HepG2 (cell line): ENCODE data around the gene ESYT1. TPM values are rescaled to one million over a fixed set of nuclear protein-coding genes. Genes with fewer than 3 reads are reported as not detected.
A peak's percentile ranks its signal among the peaks of the same experiment; 100 is the strongest.

Experiments used
- ATAC-seq: fragments of 200-7000 bp; cut with Tn5 transposase; 3 replicates; pipeline ENCODE4 v1.9.1; 2020; ENCODE audit warnings: mild to moderate bottlenecking, moderate library complexity
- BruUV-seq: library from RNA; stranded (reverse); fragments of 400-500 nt; replicated peaks from 2 replicates; lab custom pipeline; 2021; lab: Mats Ljungman, UMichigan
- CTCF ChIA-PET: fragments of 300-600 bp; formaldehyde crosslinking; extraction: SDS; loops from one replicate; lab custom pipeline; 2021; ENCODE audit warnings: low total read pairs, inconsistent platforms, low intra/inter-chr PET ratio; lab: Yijun Ruan, JAX
- POLR2A ChIA-PET: fragments of 350-600 bp; sonication (Branson Sonifier 250); formaldehyde crosslinking; loops from one replicate; lab custom pipeline; 2020; ENCODE audit warnings: antibody characterized with exemption, inconsistent platforms; lab: Yijun Ruan, JAX
- DNase-seq: peaks from one replicate; pipeline ENCODE4 v3.0.0-alpha.2; 2015; ENCODE audit warnings: low spot score
- FAIRE-seq: peaks from 3 replicates; lab custom pipeline; 2011; peaks lifted over from hg19 to GRCh38; lab: Jason Lieb, UNC
- H2AFZ ChIP-seq: one replicate; pipeline ENCODE4 v1.6.1; 2011; ENCODE audit warnings: low read length, inconsistent platforms
- H3K27ac ChIP-seq: fragments of 300-600 bp; 3 replicates; pipeline ENCODE4 v1.8.0; 2011; ENCODE audit warnings: mixed run types, mild to moderate bottlenecking, mixed read lengths, low read length, inconsistent platforms; ENCODE audit not compliant: insufficient read depth; ENCODE audit errors: extremely low read length
- H3K27me3 ChIP-seq, 2 experiments: fragments of 200-600 bp in 1 of 2; 2 replicates in 1 of 2; 3 replicates in 1 of 2; pipeline versions ENCODE4 v1.6.0 to v1.8.0; 2011; ENCODE audit warnings: low read length in 2 of 2, mild to moderate bottlenecking in 2 of 2, moderate library complexity in 2 of 2, inconsistent platforms in 1 of 2; ENCODE audit not compliant: insufficient read depth in 2 of 2, control insufficient read depth in 1 of 2
- H3K36me3 ChIP-seq, 2 experiments: fragments of 200-600 bp in 1 of 2; replicated peaks in 1 of 2; 2 replicates in 1 of 2; 3 replicates in 1 of 2; pipeline versions ENCODE4 v1.5.1 to v1.8.0; 2011; ENCODE audit warnings: low read length in 2 of 2, inconsistent platforms in 1 of 2; ENCODE audit not compliant: insufficient read depth in 2 of 2, control insufficient read depth in 1 of 2
- H3K4me1 ChIP-seq: 2 replicates; pipeline ENCODE4 v1.5.1; 2012; ENCODE audit warnings: low read length, inconsistent platforms; ENCODE audit not compliant: insufficient read depth
- H3K4me2 ChIP-seq: 2 replicates; pipeline ENCODE4 v1.6.0; 2011; ENCODE audit warnings: low read depth, low read length, inconsistent platforms
- H3K4me3 ChIP-seq, 3 experiments: fragments of 200-600 bp in 1 of 3; sonication (generic), shearing (Covaris generic) in 1 of 3; replicated peaks in 1 of 3; 2 replicates each; pipeline ENCODE4 v1.5.1; 2011 to 2016; ENCODE audit warnings: low read length in 3 of 3, inconsistent platforms in 2 of 3, low read depth in 2 of 3, mild to moderate bottlenecking in 2 of 3, control low read depth in 1 of 3, mixed read lengths in 1 of 3; ENCODE audit not compliant: insufficient read depth in 1 of 3
- H3K79me2 ChIP-seq: one replicate; pipeline ENCODE4 v1.6.1; 2011; ENCODE audit warnings: low read length, inconsistent platforms; ENCODE audit not compliant: insufficient read depth
- H3K9ac ChIP-seq: 2 replicates; pipeline ENCODE4 v1.6.0; 2011; ENCODE audit warnings: mild to moderate bottlenecking, low read depth, low read length, inconsistent platforms; ENCODE audit not compliant: insufficient read depth
- H3K9me3 ChIP-seq: 2 replicates; pipeline ENCODE4 v1.5.1; 2012; ENCODE audit warnings: mild to moderate bottlenecking, low read length
- H4K20me1 ChIP-seq: 2 replicates; pipeline ENCODE4 v1.6.0; 2011; ENCODE audit warnings: inconsistent platforms, mild to moderate bottlenecking, low read length, moderate library complexity; ENCODE audit not compliant: insufficient read depth
- AFF4 ChIP-seq: sonication (generic); formaldehyde crosslinking; IDR thresholded peaks from 2 replicates; pipeline ENCODE4 v1.4.0; 2020; ENCODE audit warnings: missing genetic modification reagents
- GABPB1 ChIP-seq: IDR thresholded peaks from 2 replicates; pipeline ENCODE4 v1.6.1; 2016; ENCODE audit warnings: mild to moderate bottlenecking, missing genetic modification reagents, moderate library complexity, missing compliant biosample characterization
- HMGXB4 ChIP-seq, 2 experiments: sonication (generic) in 1 of 2; formaldehyde crosslinking in 1 of 2; IDR thresholded peaks; 2 replicates each; pipeline versions ENCODE4 v1.4.0 to v1.6.1; 2018 to 2020; ENCODE audit warnings: missing genetic modification reagents in 2 of 2, borderline replicate concordance in 1 of 2, low read depth in 1 of 2, mild to moderate bottlenecking in 1 of 2, missing biosample characterization in 1 of 2
- MED1 ChIP-seq: sonication (generic); formaldehyde crosslinking; IDR thresholded peaks from 2 replicates; pipeline ENCODE4 v1.4.0; 2020; ENCODE audit warnings: missing genetic modification reagents
- REST ChIP-seq, 2 experiments: IDR thresholded peaks; 2 replicates each; pipeline ENCODE4 v1.6.1; 2011 to 2012; ENCODE audit warnings: low read length in 2 of 2, borderline replicate concordance in 1 of 2, low read depth in 1 of 2, mild to moderate bottlenecking in 1 of 2, moderate library complexity in 1 of 2
- SAP130 ChIP-seq: IDR thresholded peaks from 2 replicates; pipeline ENCODE4 v1.6.1; 2016; ENCODE audit warnings: low read depth
- TBX2 ChIP-seq: sonication (generic); formaldehyde crosslinking; IDR thresholded peaks from 2 replicates; pipeline ENCODE4 v1.5.0; 2020; ENCODE audit warnings: missing genetic modification reagents, mild to moderate bottlenecking, borderline replicate concordance
- ZFP62 ChIP-seq: sonication (generic); formaldehyde crosslinking; IDR thresholded peaks from 2 replicates; pipeline ENCODE4 v1.4.0; 2020; ENCODE audit warnings: missing genetic modification reagents
- ZNF740 ChIP-seq: sonication (generic); formaldehyde crosslinking; IDR thresholded peaks from 2 replicates; pipeline ENCODE4 v1.4.0; 2020; ENCODE audit warnings: missing genetic modification reagents
- ZSCAN9 ChIP-seq: IDR thresholded peaks from 2 replicates; pipeline ENCODE4 v1.6.1; 2016; ENCODE audit warnings: borderline replicate concordance
- WGBS: methylation state at CpG from one replicate; pipeline ENCODE4 v1.1.6; 2017; ENCODE audit warnings: low lambda C conversion rate; 5-methylcytosine and 5-hydroxymethylcytosine counted together
- in situ Hi-C: cut with HindIII; loops from 2 replicates; pipeline ENCODE4 v1.10.0; 2017; ENCODE audit warnings: low pct_unique_long_range_greater_than_20kb; ENCODE audit not compliant: extremely low pct_ligation_motif_present
- intact Hi-C: fragments of 100-400 bp; cut with micrococcal nuclease; formaldehyde crosslinking; loops from one replicate; pipeline ENCODE4 v1.10.0; 2022; ENCODE audit not compliant: unreplicated experiment
- polyA plus RNA-seq, 8 experiments: library from polyadenylated mRNA; depleted of rRNA in 3 of 8; stranded (reverse) in 7 of 8; unstranded in 1 of 8; fragments of >200 nt; fragmentation: Illumina TruSeq in 4 of 8; extraction: Trizol in 4 of 8; gene quantifications; 2 replicates each; pipeline versions ENCODE4 v1.2.1 to v1.2.3, GENCODE V29; 2011 to 2016; ENCODE audit warnings: low read depth in 4 of 8, missing spikeins in 1 of 8, mixed read lengths in 1 of 8; ENCODE audit not compliant: insufficient read depth in 1 of 8
- total RNA-seq, 5 experiments: library from RNA; depleted of rRNA; stranded (reverse); fragments of >200 nt; fragmentation: Illumina TruSeq; extraction: Trizol; gene quantifications; 2 replicates each; pipeline ENCODE4 v1.2.3, GENCODE V29; 2016; ENCODE audit warnings: low read depth in 1 of 5

Gene ESYT1
- total and polyA plus RNA-seq, 2 of the 13 experiments (the other 11 are each of a cell fraction or from before 2014, with no cell fraction given) = 66.9 to 71.0 TPM

- Histone ChIP-seq H3K9ac (peak within 1 kb of the TSS; percentile 100), H4K20me1 (peaks cover 28% of the 10 kb centered on the region), H3K4me3 (peak within 1 kb of the TSS; percentile 92 to 99 (median 95)), H2AFZ (no peak within 1 kb of the TSS), H3K4me1 (peaks cover 64% of the 10 kb centered on the region), H3K79me2 (peaks cover 31% of the 10 kb centered on the region), H3K36me3 (peaks cover 21 to 35% of the 10 kb centered on the region in 2 experiments), H3K9me3 (no peaks in the 10 kb centered on the region), H3K27me3 (no peaks in the 10 kb centered on the region; a peak in 1 of 5 replicates), H3K4me2 (peak within 1 kb of the TSS; percentile 83), H3K27ac (peak within 1 kb of the TSS; percentile 87)
- ChIA-PET POLR2A (interaction anchor here (0.5 to 3.4 kb wide), 14 partner anchors 8 to 228 kb away, joined by 3 to 30 read pairs (median 5); partner anchors contain the start of genes ESYT1, RNF41, RPL41 and SMARCC2), CTCF (interaction anchor here (1.2 to 1.8 kb wide), 3 partner anchors 31 to 32 kb away, joined by 3 to 7 read pairs (median 3); partner anchors contain the start of gene SMARCC2)
- WGBS = under 1% methylated on average over 23 of the region's 30 CpGs
- intact Hi-C loops = loop anchor here (2.0 to 5.0 kb wide), 2 partner anchors 31 to 34 kb away; no protein-coding TSS in a partner anchor
- FAIRE-seq = peak; percentile 78
- peak; percentile 96 for DNase-seq
- in situ Hi-C loops = loop anchor here (5.0 kb wide), 1 partner anchor 36 kb away; no protein-coding TSS in a partner anchor
- peak; percentile 84 for ATAC-seq
- BruUV-seq = no TSS peak
- peak; percentile 54; the same call in 1 of the 2 replicates for TF ChIP-seq AFF4 (CRISPR knock-in tag)
- peak; percentile 38; the same call in 1 of the 2 replicates for TF ChIP-seq GABPB1 (CRISPR knock-in tag)
- TF ChIP-seq ZSCAN9 (CRISPR knock-in tag) = peak; percentile 45; the same call in 1 of the 2 replicates
- TF ChIP-seq MED1 (CRISPR knock-in tag) = peak; percentile 22; the same call in 1 of the 2 replicates
- TF ChIP-seq REST (IDR thresholded peaks at IDR 0.05; ENCODE audit: borderline replicate concordance in 1 of 2, low read depth in 1 of 2, low read length in 2 of 2) = peak in 1 of 2 experiments; percentile 50; a peak in 1 of 4 replicates
- TF ChIP-seq ZFP62 (CRISPR knock-in tag) = no peak
- TF ChIP-seq ZNF740 (CRISPR knock-in tag) = peak; percentile 86
- peak; percentile 75 for TF ChIP-seq SAP130 (CRISPR knock-in tag)
- TF ChIP-seq HMGXB4 (CRISPR knock-in tag; IDR thresholded peaks at IDR 0.05; ENCODE audit: borderline replicate concordance in 1 of 2, low read depth in 1 of 2) = peak; percentile 27 to 66; a peak in 2 of 4 replicates
- TF ChIP-seq TBX2 (CRISPR knock-in tag) = 0 out of 2 replicates have a peak, but pooled peaks have one; percentile 6
Observed at GRCh38 chr12:56158029-56158925, 30.2 kb downstream of the ESYT1 start, which contains the start of gene MYL6. MYL6 (plus strand) TSS chr12:56158359; CDS start chr12:56158402, 43 bp downstream.
